Astrocyte (in vitro differentiated cells and primary cell): ENCODE measurements around the gene BATF3. TPM values are rescaled to one million over a fixed set of nuclear protein-coding genes. Genes with fewer than 3 reads are reported as not detected.
A peak's percentile ranks its signal among the peaks of the same experiment; 100 is the strongest.

Experiments
- DNase-seq: peaks from one replicate; pipeline ENCODE4 v3.0.0-alpha.2; 2010; ENCODE audit warnings: low read depth
- FAIRE-seq: peaks from 2 replicates; lab custom pipeline; 2011; peaks lifted over from hg19 to GRCh38; lab: Jason Lieb, UNC
- H2AFZ ChIP-seq: 2 replicates; pipeline ENCODE4 v1.6.0; 2012; ENCODE audit warnings: low read depth, low read length, inconsistent platforms
- H3K27ac ChIP-seq: 2 replicates; pipeline ENCODE4 v1.5.1; 2011; ENCODE audit warnings: low read depth, low read length, inconsistent platforms
- H3K27me3 ChIP-seq: 2 replicates; pipeline ENCODE4 v1.6.0; 2011; ENCODE audit warnings: low read length, inconsistent platforms; ENCODE audit not compliant: insufficient read depth
- H3K36me3 ChIP-seq: 2 replicates; pipeline ENCODE4 v1.5.1; 2011; ENCODE audit warnings: low read length, inconsistent platforms; ENCODE audit not compliant: insufficient read depth
- H3K4me1 ChIP-seq: 2 replicates; pipeline ENCODE4 v1.5.1; 2011; ENCODE audit warnings: low read length, inconsistent platforms; ENCODE audit not compliant: insufficient read depth
- H3K4me2 ChIP-seq: 2 replicates; pipeline ENCODE4 v1.6.0; 2012; ENCODE audit warnings: low read length, inconsistent platforms
- H3K4me3 ChIP-seq: 2 replicates; pipeline ENCODE4 v1.5.1; 2011; ENCODE audit warnings: low read depth, mild to moderate bottlenecking, low read length, inconsistent platforms; ENCODE audit not compliant: insufficient read depth
- H3K79me2 ChIP-seq: 2 replicates; pipeline ENCODE4 v1.6.0; 2012; ENCODE audit warnings: mild to moderate bottlenecking, low read length, inconsistent platforms; ENCODE audit not compliant: insufficient read depth
- H3K9ac ChIP-seq: 2 replicates; pipeline ENCODE4 v1.6.0; 2012; ENCODE audit warnings: mild to moderate bottlenecking, low read length, inconsistent platforms
- H3K9me3 ChIP-seq: 2 replicates; pipeline ENCODE4 v1.5.1; 2012; ENCODE audit warnings: low read depth, mild to moderate bottlenecking, low read length, inconsistent platforms; ENCODE audit not compliant: insufficient read depth
- H4K20me1 ChIP-seq: 2 replicates; pipeline ENCODE4 v1.6.0; 2012; ENCODE audit warnings: low read length, inconsistent platforms; ENCODE audit not compliant: insufficient read depth
- H3K27ac Mint-ChIP-seq: one replicate; pipeline ENCODE4 v1.8.0; 2021; ENCODE audit warnings: mild to moderate bottlenecking, mixed read lengths; ENCODE audit not compliant: unreplicated experiment
- H3K27me3 Mint-ChIP-seq: one replicate; pipeline ENCODE4 v1.8.0; 2021; ENCODE audit warnings: low read depth, mixed read lengths; ENCODE audit not compliant: unreplicated experiment
- H3K36me3 Mint-ChIP-seq: one replicate; pipeline ENCODE4 v1.8.0; 2021; ENCODE audit warnings: low read depth, mixed read lengths; ENCODE audit not compliant: unreplicated experiment
- H3K4me1 Mint-ChIP-seq: one replicate; pipeline ENCODE4 v1.8.0; 2021; ENCODE audit warnings: low read depth, mixed read lengths; ENCODE audit not compliant: unreplicated experiment
- H3K4me3 Mint-ChIP-seq: one replicate; pipeline ENCODE4 v1.8.0; 2021; ENCODE audit warnings: mild to moderate bottlenecking, moderate library complexity, mixed read lengths; ENCODE audit not compliant: unreplicated experiment
- H3K9me3 Mint-ChIP-seq: one replicate; pipeline ENCODE4 v1.8.0; 2021; ENCODE audit warnings: mild to moderate bottlenecking, mixed read lengths; ENCODE audit not compliant: unreplicated experiment
- EZH2 ChIP-seq: IDR thresholded peaks from 2 replicates; pipeline ENCODE4 v1.6.1; 2012; ENCODE audit warnings: mild to moderate bottlenecking, low read length, inconsistent platforms; ENCODE audit not compliant: insufficient read depth
- total RNA-seq: library from RNA; stranded (reverse); gene quantifications from 2 replicates; pipeline ENCODE4 v1.2.1, GENCODE V29; 2021
- TF ChIP-seq, protein P1 (sequence below): IDR thresholded peaks from 2 replicates; pipeline ENCODE4 v1.5.1; 2011; ENCODE audit warnings: low read depth, mild to moderate bottlenecking, inconsistent platforms, low read length, moderate library complexity; ENCODE audit not compliant: insufficient read depth

BATF3 gene
- total RNA-seq, 1 donor from 2014 or later = 1.9 TPM

DNA sequence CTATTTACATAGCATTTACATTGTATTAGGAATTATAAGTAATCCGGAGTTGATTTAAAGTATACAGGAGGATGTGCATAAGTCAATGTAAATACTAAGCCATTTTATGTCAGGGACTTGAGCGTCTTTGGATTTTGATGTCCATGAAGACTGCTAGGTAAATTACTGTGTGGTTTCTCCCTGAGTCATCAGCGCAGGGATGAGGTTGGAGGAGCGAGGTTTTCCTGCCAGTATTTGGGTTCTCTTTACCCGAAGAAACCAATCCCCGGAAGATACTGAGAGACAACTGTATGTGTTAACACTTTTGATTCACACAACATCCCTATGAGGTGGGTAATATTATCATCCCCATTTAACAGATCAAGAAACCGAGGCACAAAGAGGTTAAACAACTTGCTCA, 29.3 kb downstream of the BATF3 start:
- Histone ChIP-seq H3K9me3 (no peaks in the 10 kb centered on the region), H4K20me1 (no peaks in the 10 kb centered on the region), H3K4me1 (peaks cover 35% of the 10 kb centered on the region)

DNA sequence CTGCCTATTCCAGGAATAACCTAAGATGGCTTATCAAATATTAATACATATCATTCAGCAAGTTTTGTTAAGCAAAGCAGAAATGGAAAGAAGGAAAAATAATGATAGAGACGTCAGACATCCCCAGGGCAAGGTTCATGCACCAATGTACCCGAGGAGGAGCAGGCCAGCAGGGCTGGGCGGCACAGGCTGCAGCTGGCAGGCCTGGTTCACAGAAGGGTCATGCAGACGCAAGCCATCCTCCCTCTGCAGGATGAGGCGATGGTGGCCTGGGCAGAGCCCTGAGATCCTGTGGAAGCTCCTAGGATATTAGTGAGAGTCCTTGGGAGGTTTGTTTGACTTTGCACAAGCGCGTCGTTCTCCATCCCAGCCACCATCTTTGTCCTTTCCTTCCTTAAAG, 30.0 kb downstream of the BATF3 start:
- DNase-seq (no peak), FAIRE-seq (no peak)
- no peak overlapping the region for H3K27ac ChIP-seq
- Mint-ChIP-seq H3K4me1 (peaks cover 43% of the 10 kb centered on the region), H3K27ac (no peak overlapping the region), H3K9me3 (no peaks in the 10 kb centered on the region), H3K4me3 (no peak overlapping the region), H3K36me3 (no peaks in the 10 kb centered on the region), H3K27me3 (no peaks in the 10 kb centered on the region)
- H4K20me1 ChIP-seq = no peaks in the 10 kb centered on the region
- H3K4me1 ChIP-seq = peaks cover 35% of the 10 kb centered on the region
- H3K36me3 ChIP-seq = no peaks in the 10 kb centered on the region
- H3K27me3 ChIP-seq = peaks cover 3% of the 10 kb centered on the region
- no peaks in the 10 kb centered on the region for H3K9me3 ChIP-seq
- no peak for TF ChIP-seq EZH2
- TF ChIP-seq, protein P1, sequence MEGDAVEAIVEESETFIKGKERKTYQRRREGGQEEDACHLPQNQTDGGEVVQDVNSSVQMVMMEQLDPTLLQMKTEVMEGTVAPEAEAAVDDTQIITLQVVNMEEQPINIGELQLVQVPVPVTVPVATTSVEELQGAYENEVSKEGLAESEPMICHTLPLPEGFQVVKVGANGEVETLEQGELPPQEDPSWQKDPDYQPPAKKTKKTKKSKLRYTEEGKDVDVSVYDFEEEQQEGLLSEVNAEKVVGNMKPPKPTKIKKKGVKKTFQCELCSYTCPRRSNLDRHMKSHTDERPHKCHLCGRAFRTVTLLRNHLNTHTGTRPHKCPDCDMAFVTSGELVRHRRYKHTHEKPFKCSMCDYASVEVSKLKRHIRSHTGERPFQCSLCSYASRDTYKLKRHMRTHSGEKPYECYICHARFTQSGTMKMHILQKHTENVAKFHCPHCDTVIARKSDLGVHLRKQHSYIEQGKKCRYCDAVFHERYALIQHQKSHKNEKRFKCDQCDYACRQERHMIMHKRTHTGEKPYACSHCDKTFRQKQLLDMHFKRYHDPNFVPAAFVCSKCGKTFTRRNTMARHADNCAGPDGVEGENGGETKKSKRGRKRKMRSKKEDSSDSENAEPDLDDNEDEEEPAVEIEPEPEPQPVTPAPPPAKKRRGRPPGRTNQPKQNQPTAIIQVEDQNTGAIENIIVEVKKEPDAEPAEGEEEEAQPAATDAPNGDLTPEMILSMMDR = no peak
- H3K4me2 ChIP-seq = no peak overlapping the region
- H3K79me2 ChIP-seq = no peaks in the 10 kb centered on the region
- no peak overlapping the region for H2AFZ ChIP-seq
- no peak overlapping the region for H3K4me3 ChIP-seq
- H3K9ac ChIP-seq = no peak overlapping the region

More for the DNA sequence above, 29.3 kb downstream of the BATF3 start:
- Histone ChIP-seq H3K4me2 (no peak overlapping the region), H3K4me3 (no peak overlapping the region), H2AFZ (no peak overlapping the region), H3K79me2 (no peaks in the 10 kb centered on the region), H3K9ac (no peak overlapping the region), H3K27me3 (peaks cover 3% of the 10 kb centered on the region), H3K27ac (no peak overlapping the region), H3K36me3 (no peaks in the 10 kb centered on the region)
- Mint-ChIP-seq H3K4me1 (peaks cover 43% of the 10 kb centered on the region), H3K27ac (no peak overlapping the region), H3K9me3 (no peaks in the 10 kb centered on the region), H3K36me3 (no peaks in the 10 kb centered on the region), H3K27me3 (no peaks in the 10 kb centered on the region), H3K4me3 (no peak overlapping the region)
- FAIRE-seq = no peak
- DNase-seq = no peak
- no peak for TF ChIP-seq EZH2
- TF ChIP-seq, protein P1 = no peak

DNA sequence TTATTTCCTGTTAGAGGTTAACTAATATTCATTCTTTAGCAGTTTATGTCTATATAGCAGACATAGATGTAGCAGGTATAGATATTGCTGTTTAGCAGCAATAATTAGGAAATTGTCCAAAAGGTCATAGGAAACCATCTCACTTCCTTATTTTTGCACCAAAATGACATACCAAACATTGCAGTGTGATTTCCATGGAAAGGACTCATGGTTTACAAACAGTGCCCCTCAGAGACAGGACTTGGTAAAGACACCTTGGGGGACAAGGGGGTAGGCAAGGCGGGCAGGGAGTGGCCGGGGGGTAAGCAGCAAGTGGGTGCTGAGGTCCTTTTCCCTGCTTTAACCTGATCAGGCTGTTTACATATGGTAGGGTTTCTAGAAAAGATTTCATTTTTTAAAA, 30.5 kb downstream of the BATF3 start:
- no peak overlapping the region for H3K9ac ChIP-seq
- no peaks in the 10 kb centered on the region for H3K9me3 ChIP-seq
- DNase-seq = no peak
- no peaks in the 10 kb centered on the region for H3K36me3 ChIP-seq
- Mint-ChIP-seq H3K36me3 (no peaks in the 10 kb centered on the region), H3K9me3 (no peaks in the 10 kb centered on the region), H3K27me3 (peaks cover 2% of the 10 kb centered on the region), H3K4me3 (no peak overlapping the region), H3K4me1 (peaks cover 43% of the 10 kb centered on the region), H3K27ac (peak overlapping the region; percentile 99)
- no peak overlapping the region for H2AFZ ChIP-seq
- peaks cover 35% of the 10 kb centered on the region for H3K4me1 ChIP-seq
- TF ChIP-seq, protein P1 = peak; percentile 10
- TF ChIP-seq EZH2 = no peak
- H4K20me1 ChIP-seq = no peaks in the 10 kb centered on the region
- no peak for FAIRE-seq
- H3K27me3 ChIP-seq = peaks cover 3% of the 10 kb centered on the region
- H3K27ac ChIP-seq = no peak overlapping the region
- H3K4me3 ChIP-seq = no peak overlapping the region
- H3K4me2 ChIP-seq = no peak overlapping the region
- no peaks in the 10 kb centered on the region for H3K79me2 ChIP-seq
